Pancreas (tissue), 10 donors: Measurements from ENCODE around the gene KRT28. TPM values are rescaled to one million over a fixed set of nuclear protein-coding genes. Genes with fewer than 3 reads are reported as not detected.

Experiments used
- ATAC-seq, 4 donors: fragments of 200-7000 bp; cut with Tn5 transposase; one replicate each; pipeline versions ENCODE4 v1.8.0 to v1.9.1; 2020; ENCODE audit warnings: mild to moderate bottlenecking in 4 of 4, moderate library complexity in 4 of 4
- DNase-seq, 6 donors: peaks; one replicate each; pipeline ENCODE4 v3.0.0-alpha.2; 2020
- FAIRE-seq: peaks from 2 replicates; lab custom pipeline; 2012; peaks lifted over from hg19 to GRCh38; lab: Jason Lieb, UNC
- H3K27ac ChIP-seq, 4 donors: fragments of 200-600 bp; sonication (generic); 1 replicate in 3 of 4; 2 replicates in 1 of 4; pipeline versions ENCODE4 v1.5.0 to v1.8.0; 2020
- H3K27me3 ChIP-seq, 4 donors: fragments of 200-600 bp; one replicate each; pipeline ENCODE4 v1.8.0; 2021
- H3K36me3 ChIP-seq, 3 donors: fragments of 200-600 bp; sonication (generic) in 1 of 3; one replicate each; pipeline versions ENCODE4 v1.5.0 to v1.8.0; 2020 to 2021
- H3K4me1 ChIP-seq, 3 donors: fragments of 200-600 bp; one replicate each; pipeline ENCODE4 v1.8.0; 2021
- H3K4me3 ChIP-seq, 4 donors: fragments of 200-600 bp; sonication (generic) in 2 of 4; one replicate each; pipeline versions ENCODE4 v1.5.0 to v1.8.0; 2020 to 2021
- H3K9me3 ChIP-seq, 4 donors: fragments of 200-600 bp; one replicate each; pipeline ENCODE4 v1.8.0; 2021
- WGBS, 2 donors: extraction: QIAGEN DNeasy Blood & Tissue Kit; methylation state at CpG; one replicate each; pipeline ENCODE4 v1.1.7; 2013; 5-methylcytosine and 5-hydroxymethylcytosine counted together
- intact Hi-C, 3 donors: fragments of 100-400 bp; cut with DNase I; formaldehyde crosslinking; loops; one replicate each; pipeline versions ENCODE4 v1.11.1 to v1.14.2; 2022
- polyA plus RNA-seq, 2 donors: library from polyadenylated mRNA; stranded (reverse); fragments of 200-250 nt; gene quantifications; one replicate each; pipeline ENCODE4 v1.2.3, GENCODE V29; 2013
- total RNA-seq, 6 donors: library from RNA; stranded (reverse); fragmentation: NEBNext Ultra II Directional in 4 of 6; extraction: Animal tissue kit (Norgen Biotek cat#: 25700) in 4 of 6; gene quantifications; one replicate each; pipeline versions ENCODE4 v1.2.1 to v1.2.4, GENCODE V29; 2021 to 2023
- TF ChIP-seq, protein P1 (sequence below), 4 donors: fragments of 200-600 bp; sonication (generic) in 3 of 4; IDR thresholded peaks; one replicate each; pipeline versions ENCODE4 v1.5.0 to v1.8.0; 2021; ENCODE audit warnings: antibody characterized with exemption in 4 of 4
- donor health status: healthy with polysubstance abuse.
- donor health status: DM: no; HTN: no; CAD: no; lungs with moderate emphysema.
- donor health status: DM: no; HTN: no; CAD: no.
- donor health status: control.
- donor health status: control.
- donor health status: Bipolar disorder and iron deficiency.
- donor health status: DM: yes; HTN: yes; CAD: no.
- donor health status: DM: no; HTN: no; CAD: no.
- donor health status: DM: no; HTN: no; CAD: no.
- donor health status: DM: yes; HTN: yes; CAD: no.

KRT28 gene
- total and polyA plus RNA-seq, 8 donors: not detected

DNA sequence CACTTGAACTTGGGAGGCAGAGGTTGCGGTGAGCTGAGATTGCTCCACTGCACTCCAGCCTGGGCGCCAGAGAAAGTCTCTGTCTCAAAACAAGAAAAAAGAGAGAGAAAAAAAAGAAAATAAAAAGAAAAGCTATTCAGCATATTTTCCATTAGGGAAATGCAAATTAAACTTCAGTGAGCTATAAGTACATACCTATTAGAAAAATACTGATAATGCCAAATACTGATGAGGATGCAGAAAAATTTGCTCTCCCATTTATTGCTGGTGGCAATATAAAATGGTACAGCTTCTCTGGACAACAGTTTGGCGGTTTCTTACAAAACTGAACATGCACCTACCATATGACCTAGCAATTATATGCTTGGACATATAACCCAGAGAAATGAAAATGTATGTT is 12.9 kb upstream of the KRT28 start:
- Histone ChIP-seq H3K4me1 (peaks cover 0 to 2% (median under 1%) of the 10 kb centered on the region in 3 donors), H3K9me3 (no peaks in the 10 kb centered on the region), H3K36me3 (no peaks in the 10 kb centered on the region), H3K4me3 (no peak overlapping the region), H3K27me3 (peaks cover 0 to 20% (median 1%) of the 10 kb centered on the region in 4 donors), H3K27ac (no peak overlapping the region)
- intact Hi-C loops: no loop called here
- TF ChIP-seq, protein P1, sequence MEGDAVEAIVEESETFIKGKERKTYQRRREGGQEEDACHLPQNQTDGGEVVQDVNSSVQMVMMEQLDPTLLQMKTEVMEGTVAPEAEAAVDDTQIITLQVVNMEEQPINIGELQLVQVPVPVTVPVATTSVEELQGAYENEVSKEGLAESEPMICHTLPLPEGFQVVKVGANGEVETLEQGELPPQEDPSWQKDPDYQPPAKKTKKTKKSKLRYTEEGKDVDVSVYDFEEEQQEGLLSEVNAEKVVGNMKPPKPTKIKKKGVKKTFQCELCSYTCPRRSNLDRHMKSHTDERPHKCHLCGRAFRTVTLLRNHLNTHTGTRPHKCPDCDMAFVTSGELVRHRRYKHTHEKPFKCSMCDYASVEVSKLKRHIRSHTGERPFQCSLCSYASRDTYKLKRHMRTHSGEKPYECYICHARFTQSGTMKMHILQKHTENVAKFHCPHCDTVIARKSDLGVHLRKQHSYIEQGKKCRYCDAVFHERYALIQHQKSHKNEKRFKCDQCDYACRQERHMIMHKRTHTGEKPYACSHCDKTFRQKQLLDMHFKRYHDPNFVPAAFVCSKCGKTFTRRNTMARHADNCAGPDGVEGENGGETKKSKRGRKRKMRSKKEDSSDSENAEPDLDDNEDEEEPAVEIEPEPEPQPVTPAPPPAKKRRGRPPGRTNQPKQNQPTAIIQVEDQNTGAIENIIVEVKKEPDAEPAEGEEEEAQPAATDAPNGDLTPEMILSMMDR (IDR thresholded peaks at IDR 0.05): no peak
- 71 to 84% methylated on average over 3 of the region's 3 CpGs for WGBS, 2 donors
- ATAC-seq: no peak
- FAIRE-seq: no peak
- no peak for DNase-seq

DNA sequence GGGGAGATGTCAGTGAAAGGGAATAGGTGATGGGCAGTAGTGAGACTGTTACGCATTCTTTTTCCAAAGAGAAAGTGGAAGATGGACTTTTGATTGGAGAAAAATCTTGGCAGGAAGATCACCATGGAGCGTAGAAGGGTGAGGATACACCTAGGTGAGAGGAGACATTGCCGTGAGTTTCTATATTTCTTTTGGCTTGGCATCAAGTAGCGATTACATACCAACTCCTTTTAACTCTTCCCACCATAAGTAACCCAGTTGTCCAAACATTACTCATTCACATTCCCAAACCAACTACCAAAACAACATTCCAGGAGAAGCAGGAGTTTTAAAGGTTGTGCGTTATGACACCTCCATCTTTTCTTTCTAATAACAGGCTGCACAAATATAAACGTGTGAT is 10.7 kb upstream of the KRT28 start:
- 53 to 59% methylated on average over 6 of the region's 6 CpGs for WGBS, 2 donors
- Histone ChIP-seq H3K27ac (no peak overlapping the region), H3K4me1 (no peaks in the 10 kb centered on the region), H3K4me3 (no peak overlapping the region), H3K9me3 (no peaks in the 10 kb centered on the region), H3K27me3 (peaks cover 0 to 32% (median 1%) of the 10 kb centered on the region in 4 donors), H3K36me3 (no peaks in the 10 kb centered on the region)
- TF ChIP-seq, protein P1 (IDR thresholded peaks at IDR 0.05): no peak
- DNase-seq: no peak
- no peak for ATAC-seq
- intact Hi-C loops: no loop called here
- no peak for FAIRE-seq

DNA sequence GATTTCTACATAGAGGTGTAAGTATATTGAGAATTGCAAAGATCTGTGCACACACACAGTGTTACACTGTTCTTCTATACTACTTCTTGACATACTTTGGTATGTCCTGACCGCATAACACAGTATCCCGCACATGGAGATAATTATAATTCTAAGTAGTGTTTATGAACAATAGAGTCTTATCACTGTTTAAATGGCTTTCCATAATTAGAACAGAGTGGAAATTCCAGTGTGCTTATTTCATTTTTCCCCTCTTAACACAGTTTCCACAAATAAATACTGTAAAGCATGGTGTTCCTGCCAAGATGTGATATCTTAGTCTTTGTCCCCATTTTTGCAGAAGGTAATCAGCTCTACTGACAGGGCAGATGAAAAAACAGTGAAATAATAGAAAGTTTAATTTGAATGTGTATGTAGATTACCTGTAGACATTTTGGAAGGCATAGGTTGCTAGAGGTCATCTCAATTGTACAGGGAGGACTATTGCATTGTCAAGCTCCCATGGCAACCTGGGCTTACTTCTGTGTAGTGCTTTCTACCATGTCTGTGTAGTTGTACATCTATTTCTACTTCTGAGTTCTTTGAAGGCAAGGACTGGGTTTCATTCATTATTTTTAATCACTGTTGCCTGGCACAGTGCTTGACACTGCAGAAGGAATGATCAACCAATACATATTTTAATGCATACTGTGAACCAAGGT is 10.1 kb upstream of the KRT28 start:
- no peak for FAIRE-seq
- no peak for ATAC-seq
- DNase-seq: no peak
- intact Hi-C loops: loop anchor here in 1 of 3 donors (10.0 kb wide), 1 partner anchor 845 kb away; no protein-coding TSS in a partner anchor
- H3K9me3 ChIP-seq: no peaks in the 10 kb centered on the region
- H3K4me1 ChIP-seq: no peaks in the 10 kb centered on the region
- 60% methylated on average over 2 of the region's 2 CpGs for WGBS, 2 donors
- no peaks in the 10 kb centered on the region for H3K36me3 ChIP-seq
- H3K4me3 ChIP-seq: no peak overlapping the region
- H3K27me3 ChIP-seq: peaks cover 0 to 38% (median 1%) of the 10 kb centered on the region in 4 donors
- TF ChIP-seq, protein P1 (IDR thresholded peaks at IDR 0.05): no peak
- H3K27ac ChIP-seq: no peak overlapping the region

DNA sequence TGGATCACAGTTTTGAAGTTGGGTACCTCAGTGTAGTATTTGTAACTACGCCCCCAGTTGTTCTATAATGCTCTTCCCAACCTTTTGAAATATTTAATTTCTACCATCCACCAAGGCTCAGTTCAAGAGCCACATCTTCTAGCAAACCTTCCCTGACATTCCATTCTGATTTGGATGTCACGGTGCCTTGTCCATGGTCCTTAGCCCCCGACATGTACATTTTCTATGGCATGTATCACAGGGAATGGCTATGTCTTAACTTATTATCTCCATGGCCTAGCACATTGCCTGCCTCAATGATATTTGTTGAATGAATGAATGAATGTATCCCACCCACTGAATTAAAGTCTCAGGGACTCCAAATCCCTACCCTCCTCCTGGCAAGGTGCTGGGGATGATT is 6.4 kb upstream of the KRT28 start:
- H3K27me3 ChIP-seq: peaks cover 0 to 27% (median 0%) of the 10 kb centered on the region in 4 donors
- intact Hi-C loops: loop anchor here in 1 of 3 donors (10.0 kb wide), 1 partner anchor 849 kb away; no protein-coding TSS in a partner anchor
- peaks cover 0 to 4% (median 0%) of the 10 kb centered on the region in 3 donors for H3K4me1 ChIP-seq
- DNase-seq: no peak
- no peaks in the 10 kb centered on the region for H3K9me3 ChIP-seq
- no peak for ATAC-seq
- no peaks in the 10 kb centered on the region for H3K36me3 ChIP-seq
- WGBS, 2 donors: 56 to 68% methylated on average over 3 of the region's 3 CpGs
- no peak overlapping the region for H3K4me3 ChIP-seq
- TF ChIP-seq, protein P1 (IDR thresholded peaks at IDR 0.05): no peak
- no peak for FAIRE-seq
- H3K27ac ChIP-seq: no peak overlapping the region

DNA sequence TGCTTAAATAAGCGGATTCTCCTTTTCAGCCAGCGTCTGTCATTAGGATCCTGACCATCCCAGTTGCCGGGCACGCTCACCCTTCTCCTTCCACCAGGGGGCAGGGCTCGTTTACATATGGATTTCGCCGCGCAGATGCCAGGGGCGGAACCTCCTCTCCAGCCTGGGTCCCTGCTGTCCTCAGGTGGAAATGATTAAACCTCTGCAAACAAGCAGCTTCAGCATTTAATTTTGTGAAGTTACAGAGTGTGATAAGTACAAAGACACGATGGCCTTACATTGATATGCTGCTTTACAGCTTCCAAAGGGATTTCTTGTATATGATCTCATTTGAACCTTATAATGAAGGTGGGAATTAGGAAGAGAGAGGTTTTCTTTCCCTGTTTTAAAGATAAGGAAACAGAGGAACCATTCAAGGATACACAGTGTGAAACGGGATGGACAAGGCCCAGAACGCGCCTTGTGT is 3.9 kb upstream of the KRT28 start:
- H3K4me1 ChIP-seq: peaks cover 0 to 4% (median 0%) of the 10 kb centered on the region in 3 donors
- FAIRE-seq (no peak), DNase-seq (peak; percentile 52 to 87 (median 76)), ATAC-seq (peak; percentile 90 to 100 (median 100))
- no peaks in the 10 kb centered on the region for H3K36me3 ChIP-seq
- TF ChIP-seq, protein P1 (IDR thresholded peaks at IDR 0.05): peak; percentile 62 to 81 (median 70)
- no peak overlapping the region for H3K27ac ChIP-seq
- H3K4me3 ChIP-seq: no peak overlapping the region
- 3 to 5% methylated on average over 13 of the region's 13 CpGs for WGBS, 2 donors
- H3K27me3 ChIP-seq: peaks cover 0 to 35% (median 0%) of the 10 kb centered on the region in 4 donors
- intact Hi-C loops: loop anchor here in 1 of 3 donors (10.0 kb wide), 1 partner anchor 851 kb away; no protein-coding TSS in a partner anchor
- H3K9me3 ChIP-seq: no peaks in the 10 kb centered on the region
